Neural progenitor cell (in vitro differentiated cells): ENCODE measurements around the gene STX19.
"Not testable (repeated sequence)": the region's sequence is repeated elsewhere in the genome, so short reads cannot be mapped to it uniquely, and the experiment has no call there.

Experiments used
- CTCF ChIP-seq: fragments of 200-600 bp; sonication (generic); IDR thresholded peaks from 2 replicates; pipeline ENCODE4 v1.5.1; 2017; ENCODE audit warnings: antibody characterized with exemption, mild to moderate bottlenecking
- EZH2 ChIP-seq: fragments of 200-600 bp; sonication (generic); IDR thresholded peaks from 2 replicates; pipeline ENCODE4 v1.6.1; 2017; ENCODE audit warnings: antibody characterized with exemption, mild to moderate bottlenecking, moderate library complexity
- EZH2phosphoT487 ChIP-seq: fragments of 200-600 bp; sonication (generic); IDR thresholded peaks from 2 replicates; pipeline ENCODE4 v1.6.1; 2017; ENCODE audit warnings: antibody characterized with exemption

DNA sequence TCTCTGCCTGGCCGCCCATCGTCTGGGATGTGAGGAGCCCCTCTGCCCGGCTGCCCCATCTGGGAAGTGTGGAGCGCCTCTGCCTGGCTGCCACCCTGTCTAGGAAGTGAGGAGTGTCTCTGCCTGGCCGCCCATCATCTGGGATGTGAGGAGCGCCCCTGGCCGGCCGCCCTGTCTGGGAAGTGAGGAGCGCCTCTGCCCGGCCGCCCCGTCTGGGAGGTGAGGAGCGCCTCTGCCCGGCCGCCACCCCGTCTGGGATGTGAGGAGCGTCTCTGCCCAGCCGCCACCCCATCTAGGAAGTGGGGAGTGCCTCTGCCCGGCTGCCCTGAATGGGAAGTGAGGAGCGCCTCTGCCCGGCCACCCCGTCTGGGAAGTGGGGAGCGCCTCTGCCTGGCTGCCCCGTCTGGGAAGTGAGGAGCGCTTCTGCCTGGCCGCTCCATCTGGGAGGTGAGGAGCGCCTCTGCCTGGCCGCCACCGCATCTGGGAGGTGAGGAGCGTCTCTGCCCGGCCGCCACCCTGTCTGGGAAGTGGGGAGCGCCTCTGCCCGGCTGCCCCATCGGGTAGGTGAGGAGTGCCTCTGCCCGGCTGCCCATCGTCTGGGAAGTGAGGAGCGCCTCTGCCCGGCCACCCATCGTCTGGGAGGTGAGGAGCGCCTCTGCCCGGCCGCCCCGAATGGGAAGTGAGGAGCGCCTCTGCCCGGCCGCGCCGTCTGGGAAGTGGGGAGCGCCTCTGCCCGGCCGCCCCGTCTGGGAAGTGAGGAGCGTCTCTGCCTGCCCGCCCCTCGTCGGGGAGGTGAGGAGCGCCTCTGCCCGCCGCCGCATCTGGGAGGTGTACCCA is 15.9 kb upstream of the STX19 start:
- TF ChIP-seq CTCF, EZH2, EZH2phosphoT487: not testable (repeated sequence)
